ENCODE data around the gene RGS9.

RGS9 gene

GRCh38 chr17:65259696-65260485 is 122.7 kb downstream of the RGS9 start:
- H3K36me3 ChIP-seq, result no peaks in the 10 kb centered on the region
- no peak overlapping the region for H3K4me3 ChIP-seq (ENCODE audit: low read depth in 1 of 2, low read length in 1 of 2)
- H3K9me3 ChIP-seq, result no peaks in the 10 kb centered on the region
- H3K27ac ChIP-seq, result no peak overlapping the region
- TF ChIP-seq CTCF (IDR thresholded peaks at IDR 0.05), result no peak
- H3K27me3 ChIP-seq, result peaks cover 17% of the 10 kb centered on the region
- no peaks in the 10 kb centered on the region for H3K4me1 ChIP-seq (ENCODE audit: control insufficient read depth in 1 of 2, insufficient read depth in 1 of 2, low read depth in 1 of 2, low read length in 1 of 2)

- Histone ChIP-seq H3K27me3 (peaks cover 17% of the 10 kb centered on the region), H3K9me3 (no peaks in the 10 kb centered on the region), H3K36me3 (no peaks in the 10 kb centered on the region), H3K4me3 (ENCODE audit: low read depth in 1 of 2, low read length in 1 of 2) (no peak overlapping the region), H3K27ac (no peak overlapping the region), H3K4me1 (ENCODE audit: control insufficient read depth in 1 of 2, insufficient read depth in 1 of 2, low read depth in 1 of 2, low read length in 1 of 2) (no peaks in the 10 kb centered on the region)
- no peak for TF ChIP-seq CTCF (IDR thresholded peaks at IDR 0.05)
Observed at GRCh38 chr17:65260626-65261025, 123.5 kb downstream of the RGS9 start.

GRCh38 chr17:65261152-65261551 is 124.0 kb downstream of the RGS9 start:
- Histone ChIP-seq H3K27me3 (peaks cover 17% of the 10 kb centered on the region), H3K4me1 (ENCODE audit: control insufficient read depth in 1 of 2, insufficient read depth in 1 of 2, low read depth in 1 of 2, low read length in 1 of 2) (no peaks in the 10 kb centered on the region), H3K36me3 (no peaks in the 10 kb centered on the region), H3K4me3 (ENCODE audit: low read depth in 1 of 2, low read length in 1 of 2) (no peak overlapping the region), H3K9me3 (no peaks in the 10 kb centered on the region), H3K27ac (no peak overlapping the region)
- TF ChIP-seq CTCF (IDR thresholded peaks at IDR 0.05), result no peak

GRCh38 chr17:65261682-65262636 is 124.8 kb downstream of the RGS9 start:
- H3K36me3 ChIP-seq, result no peaks in the 10 kb centered on the region
- TF ChIP-seq CTCF (IDR thresholded peaks at IDR 0.05), result no peak
- peaks cover 17% of the 10 kb centered on the region for H3K27me3 ChIP-seq
- no peaks in the 10 kb centered on the region for H3K4me1 ChIP-seq (ENCODE audit: control insufficient read depth in 1 of 2, insufficient read depth in 1 of 2, low read depth in 1 of 2, low read length in 1 of 2)
- no peaks in the 10 kb centered on the region for H3K9me3 ChIP-seq
- no peak overlapping the region for H3K27ac ChIP-seq
- no peak overlapping the region for H3K4me3 ChIP-seq (ENCODE audit: low read depth in 1 of 2, low read length in 1 of 2)

- Histone ChIP-seq H3K4me1 (ENCODE audit: control insufficient read depth in 1 of 2, insufficient read depth in 1 of 2, low read depth in 1 of 2, low read length in 1 of 2) (no peaks in the 10 kb centered on the region), H3K27ac (no peak overlapping the region), H3K36me3 (no peaks in the 10 kb centered on the region), H3K4me3 (ENCODE audit: low read depth in 1 of 2, low read length in 1 of 2) (no peak overlapping the region), H3K27me3 (peaks cover 19% of the 10 kb centered on the region), H3K9me3 (no peaks in the 10 kb centered on the region)
- TF ChIP-seq CTCF (IDR thresholded peaks at IDR 0.05), result no peak
Observed at GRCh38 chr17:65265276-65265675, 128.1 kb downstream of the RGS9 start.

All from neutrophil (primary cell).